ENCODE results near the gene TRIOBP.

TRIOBP gene

DNA sequence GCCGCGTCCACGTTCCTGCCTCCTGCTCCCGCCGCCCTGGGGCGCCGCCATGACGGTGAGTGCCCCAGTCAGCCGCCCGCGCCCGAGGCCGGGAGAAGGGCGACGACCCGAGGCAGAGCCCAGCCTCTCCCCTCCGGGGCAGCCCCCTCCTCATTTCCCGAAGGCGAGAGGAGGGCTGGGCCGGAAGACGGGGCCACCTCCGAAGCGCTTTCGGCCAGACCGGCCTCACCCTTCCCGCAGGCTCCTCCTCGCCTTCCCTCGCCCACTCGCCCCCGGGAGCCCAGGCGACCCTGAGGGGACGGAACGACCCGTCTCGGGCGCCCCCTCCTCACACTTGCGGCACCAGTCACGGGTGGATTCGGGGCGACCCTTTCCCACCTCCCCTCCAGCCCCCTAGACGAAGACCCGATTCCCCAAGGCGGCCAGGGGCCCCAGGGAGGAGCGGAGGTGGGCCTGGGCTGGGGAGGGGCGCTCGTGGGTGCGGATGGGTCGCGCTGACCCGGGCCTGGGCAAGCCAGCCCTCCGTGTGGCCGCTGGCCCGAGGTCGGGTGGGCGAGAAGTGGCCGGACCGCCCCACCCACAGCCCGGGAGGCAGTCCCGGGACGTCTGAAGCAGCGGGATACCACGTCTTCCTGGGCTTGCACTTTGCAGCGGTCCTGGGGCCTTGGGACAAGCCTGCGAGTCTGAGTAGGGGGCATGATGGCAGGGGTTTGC is 49.7 kb downstream of the TRIOBP start:
- in situ Hi-C loops (cut with HindIII; ENCODE audit: low sequenced_read_pairs), result no loop called here

DNA sequence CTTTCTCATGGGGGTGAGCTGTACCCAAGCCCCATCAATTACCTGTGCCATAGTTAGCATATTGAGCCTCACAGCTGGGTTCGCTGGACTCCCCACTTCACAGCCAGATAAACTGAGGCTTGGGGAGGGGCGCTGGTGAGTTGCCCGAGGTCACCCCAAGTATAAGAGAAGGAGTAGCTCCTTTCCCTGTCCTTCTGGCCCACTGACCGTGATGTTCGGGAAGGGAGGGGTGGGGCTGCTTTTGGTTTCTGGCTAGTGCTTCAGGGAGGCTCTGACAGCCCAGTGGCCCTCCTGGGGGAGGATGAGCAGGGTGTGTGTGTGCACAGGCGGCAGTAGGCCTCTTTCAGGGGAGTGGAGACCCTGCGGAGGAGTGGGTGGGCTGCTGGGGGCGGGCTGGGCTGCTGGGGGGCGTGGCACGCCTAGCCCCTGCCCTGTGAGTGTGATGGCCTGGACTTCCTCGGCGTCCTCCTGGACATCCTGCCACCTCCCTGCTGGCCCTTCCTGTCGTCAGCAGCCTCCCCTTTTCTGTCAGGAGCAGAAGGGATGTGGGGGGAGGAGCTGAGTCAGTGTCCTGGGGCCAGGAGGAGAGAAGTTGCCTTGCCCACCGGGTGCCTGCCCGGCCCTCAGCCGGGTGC is 50.3 kb downstream of the TRIOBP start:
- in situ Hi-C loops (cut with HindIII; ENCODE audit: low sequenced_read_pairs), result no loop called here

DNA sequence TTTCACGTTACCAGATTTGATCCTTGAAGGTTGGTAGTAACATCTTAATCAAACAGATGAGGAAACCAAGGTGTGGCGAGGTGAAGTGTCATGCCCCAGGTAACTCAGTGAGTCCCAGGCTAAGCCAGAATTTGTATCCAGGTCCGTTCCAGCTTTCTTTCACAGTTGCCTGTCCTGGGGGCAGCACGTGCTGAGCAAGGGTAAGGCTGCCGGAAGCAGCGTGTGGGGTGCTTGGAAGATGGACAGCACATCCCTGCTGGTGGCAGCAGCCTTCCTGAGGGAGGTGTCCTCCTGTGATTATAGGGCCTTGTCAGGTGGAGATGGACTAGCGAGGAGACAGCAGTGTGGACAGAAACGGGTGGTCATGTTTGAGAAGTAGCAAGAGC is 50.9 kb downstream of the TRIOBP start:
- in situ Hi-C loops (cut with HindIII; ENCODE audit: low sequenced_read_pairs), result no loop called here

DNA sequence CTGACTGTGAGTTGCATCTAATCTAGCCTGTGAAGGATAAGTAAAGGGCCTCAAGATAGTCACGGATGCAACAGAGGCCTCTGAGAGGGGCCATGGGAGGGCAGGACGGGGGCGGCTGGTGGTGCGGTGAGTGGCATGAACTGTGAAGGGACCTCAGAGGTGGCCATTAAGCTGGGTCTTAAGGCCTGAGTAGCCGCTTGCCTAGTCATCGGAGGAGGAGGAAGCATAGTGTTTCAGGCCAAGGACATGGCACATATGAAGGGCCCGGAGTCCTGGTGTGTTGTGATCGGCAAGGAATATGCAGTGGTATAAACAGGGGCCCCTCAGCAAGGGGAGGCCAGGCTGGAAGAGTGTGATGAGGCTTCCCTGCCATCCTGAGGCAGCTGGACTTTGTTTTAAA is 51.8 kb downstream of the TRIOBP start:
- in situ Hi-C loops (cut with HindIII; ENCODE audit: low sequenced_read_pairs), result no loop called here

DNA sequence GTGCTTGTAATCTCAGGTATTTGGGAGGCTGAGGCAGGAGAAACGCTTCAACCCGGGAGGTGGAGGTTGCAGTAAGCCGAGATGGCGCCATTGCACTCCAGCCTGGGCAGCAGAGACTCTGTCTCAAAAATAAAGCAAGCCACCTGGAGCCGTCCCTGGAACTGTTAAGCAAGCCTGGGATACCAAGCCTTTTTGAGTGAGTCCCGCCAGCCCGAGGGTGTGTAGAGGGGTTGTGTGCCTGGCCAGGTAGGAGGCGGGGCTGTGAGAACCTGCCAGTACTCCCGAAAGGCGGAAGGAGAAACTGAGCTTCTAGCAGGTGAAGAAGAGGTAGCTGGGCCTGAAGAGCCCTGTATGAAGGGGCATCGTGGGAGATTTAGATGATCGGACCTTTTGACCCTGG is 52.4 kb downstream of the TRIOBP start:
- in situ Hi-C loops (cut with HindIII; ENCODE audit: low sequenced_read_pairs), result no loop called here

DNA sequence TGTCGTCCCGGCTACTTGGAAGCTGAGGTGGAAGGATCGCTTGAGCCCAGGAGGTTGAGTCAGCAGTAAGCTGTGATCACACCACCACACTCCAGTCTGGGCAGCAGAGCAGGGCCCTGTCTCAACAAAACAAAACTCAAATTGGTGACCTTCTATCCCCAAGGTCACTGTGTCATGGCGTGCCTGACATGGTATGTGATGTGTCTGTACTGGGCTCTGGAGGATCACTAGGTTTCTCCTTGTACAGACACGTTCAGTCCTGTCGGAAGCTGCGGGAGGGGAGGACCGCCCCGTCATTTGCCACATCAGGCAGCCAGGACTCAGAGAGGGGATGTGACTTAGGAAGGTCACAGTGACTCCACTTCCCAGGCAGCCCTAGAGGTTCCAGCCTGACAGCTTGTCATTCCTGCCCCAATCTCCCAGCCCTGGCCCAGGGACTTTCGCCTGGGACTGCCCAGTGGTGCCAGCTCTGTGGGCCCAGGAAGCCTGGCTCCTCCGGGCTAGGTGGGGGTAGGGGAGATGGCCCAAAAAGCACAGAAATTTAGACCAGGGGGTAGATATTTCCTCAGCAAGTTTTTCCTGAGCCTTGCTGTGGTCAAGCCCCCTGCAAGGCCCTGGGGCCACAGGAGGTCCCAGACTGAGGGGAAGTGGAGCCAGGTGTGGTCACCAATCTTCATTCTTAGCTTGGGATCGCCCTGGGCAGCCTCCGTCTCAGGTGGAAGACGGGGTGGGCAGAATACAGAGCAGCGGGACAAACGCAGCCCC is 53.2 kb downstream of the TRIOBP start:
- in situ Hi-C loops (cut with HindIII; ENCODE audit: low sequenced_read_pairs), result no loop called here

DNA sequence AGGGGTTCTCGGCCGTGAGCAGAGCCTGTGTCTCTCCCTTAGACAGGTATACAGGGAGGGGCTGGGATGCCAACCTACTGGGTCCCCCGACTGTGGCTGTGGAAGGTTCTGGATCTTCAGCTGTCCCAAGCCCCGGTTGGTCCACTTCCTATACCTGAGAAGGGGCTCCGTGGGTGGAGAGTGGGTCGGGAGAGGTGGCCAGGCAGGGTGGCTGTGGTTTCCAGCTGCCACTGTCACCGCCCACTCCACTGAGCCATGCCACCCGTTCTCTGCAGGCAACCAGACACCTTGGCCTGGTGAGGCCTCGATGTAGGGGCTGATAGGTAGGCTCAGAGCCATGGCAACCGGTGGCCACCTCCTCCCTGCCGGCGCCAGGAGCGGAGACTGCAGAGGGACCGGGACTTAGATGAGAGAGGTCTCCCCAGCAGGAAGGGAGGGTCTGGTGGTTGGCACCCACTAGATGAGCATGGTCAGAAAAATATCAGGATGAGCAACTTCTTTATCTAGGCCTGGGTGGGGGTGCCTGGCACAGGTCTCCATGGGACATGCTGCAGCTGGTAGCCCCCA is 53.8 kb downstream of the TRIOBP start:
- in situ Hi-C loops (cut with HindIII; ENCODE audit: low sequenced_read_pairs), result no loop called here

DNA sequence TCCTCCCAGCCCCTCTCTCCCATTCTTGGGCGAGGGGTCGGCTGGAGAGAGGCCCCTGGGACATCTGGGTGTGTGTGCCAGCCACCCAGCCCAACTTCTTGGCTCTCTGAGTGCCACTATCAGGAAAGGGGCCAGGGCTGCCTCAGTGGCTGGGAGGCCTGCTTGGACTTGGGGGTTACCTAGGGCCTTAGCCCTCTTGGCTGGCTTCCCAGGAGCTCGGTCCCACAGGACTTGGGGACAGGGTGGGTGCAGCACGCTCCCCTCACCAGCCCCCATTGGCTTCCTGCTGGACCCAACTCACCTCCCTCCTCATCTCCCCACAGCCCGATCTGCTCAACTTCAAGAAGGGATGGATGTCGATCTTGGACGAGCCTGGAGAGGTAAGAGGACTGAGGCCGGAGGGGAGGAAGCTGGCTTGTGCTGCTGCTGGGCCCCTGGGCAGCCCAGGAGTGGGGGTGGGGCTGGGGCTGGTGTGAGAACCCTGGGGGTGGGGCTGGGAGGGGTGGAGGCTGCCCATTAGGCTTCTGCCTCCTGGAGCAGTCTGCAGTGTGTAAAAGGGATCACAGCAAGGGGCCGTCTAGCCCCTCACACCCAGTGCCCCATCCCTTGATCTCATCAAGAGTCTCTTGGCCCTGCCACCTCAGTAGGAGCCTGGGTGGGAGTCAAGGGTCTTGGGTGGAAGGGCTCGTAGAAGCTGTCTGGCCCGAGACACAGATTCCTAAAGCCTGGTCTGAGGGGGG is 54.8 kb downstream of the TRIOBP start:
- in situ Hi-C loops (cut with HindIII; ENCODE audit: low sequenced_read_pairs), result no loop called here

DNA sequence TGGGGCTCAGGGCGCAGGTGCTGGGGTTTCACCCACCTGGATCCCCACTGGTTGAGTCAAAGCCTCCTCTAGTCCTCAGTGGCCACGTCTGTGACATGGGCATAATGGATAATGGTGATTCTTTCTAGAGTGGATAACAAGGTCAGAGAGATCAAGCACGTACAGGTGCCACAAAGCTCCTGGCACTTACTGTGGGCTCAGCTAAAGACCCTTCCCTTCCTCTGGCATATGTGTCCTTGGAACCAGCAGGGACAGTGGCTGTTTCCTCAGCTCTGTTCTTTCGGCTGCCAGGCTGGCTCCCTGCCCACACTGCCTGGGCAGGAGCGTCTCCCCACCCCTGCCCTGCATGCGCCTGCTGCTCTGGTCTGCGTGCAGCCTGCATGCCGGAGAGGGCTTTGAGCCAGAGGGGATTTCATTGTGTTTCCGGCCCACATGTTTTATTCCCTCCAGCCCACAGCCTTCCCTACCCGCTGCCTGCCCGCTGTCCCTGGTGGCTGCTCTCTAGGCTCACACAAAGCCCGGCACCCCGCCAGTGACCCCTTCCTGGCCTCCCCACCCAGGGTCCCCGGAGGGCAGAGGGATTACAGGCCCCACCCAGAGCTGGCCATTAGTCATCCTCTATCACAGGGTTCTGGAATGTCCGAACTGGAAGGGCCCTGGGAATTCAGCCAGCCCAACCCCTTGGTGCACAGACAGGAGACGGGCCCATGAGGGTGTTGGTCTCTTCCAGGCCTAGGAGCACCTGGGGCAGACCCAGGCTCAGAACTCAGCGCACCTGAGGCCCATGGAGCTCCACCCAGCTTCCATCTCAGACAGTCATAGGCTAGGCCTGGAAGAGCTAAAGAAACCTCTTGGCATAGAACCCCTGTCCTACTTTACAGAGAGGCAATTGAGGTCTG is 55.6 kb downstream of the TRIOBP start:
- in situ Hi-C loops (cut with HindIII; ENCODE audit: low sequenced_read_pairs), result no loop called here

DNA sequence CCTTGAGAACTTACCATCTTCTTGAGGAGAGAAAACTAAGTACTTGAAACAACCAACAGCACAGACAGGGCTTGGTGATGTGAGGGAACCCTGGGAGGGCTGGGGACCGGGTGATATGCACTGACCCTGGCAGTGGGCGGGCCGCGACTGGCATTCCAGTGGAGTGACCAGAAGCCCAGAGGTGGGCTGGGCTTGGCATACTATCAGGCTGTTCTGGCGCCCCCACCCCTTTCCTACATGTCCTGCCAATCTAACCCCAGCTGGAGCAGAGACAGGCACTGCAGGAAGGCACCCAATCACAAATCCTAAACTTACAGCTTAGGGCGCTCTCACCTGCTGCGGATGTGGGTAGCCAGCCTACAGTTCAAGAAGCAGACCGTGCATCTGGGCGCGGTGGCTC is 56.9 kb downstream of the TRIOBP start:
- in situ Hi-C loops (cut with HindIII; ENCODE audit: low sequenced_read_pairs), result no loop called here

DNA sequence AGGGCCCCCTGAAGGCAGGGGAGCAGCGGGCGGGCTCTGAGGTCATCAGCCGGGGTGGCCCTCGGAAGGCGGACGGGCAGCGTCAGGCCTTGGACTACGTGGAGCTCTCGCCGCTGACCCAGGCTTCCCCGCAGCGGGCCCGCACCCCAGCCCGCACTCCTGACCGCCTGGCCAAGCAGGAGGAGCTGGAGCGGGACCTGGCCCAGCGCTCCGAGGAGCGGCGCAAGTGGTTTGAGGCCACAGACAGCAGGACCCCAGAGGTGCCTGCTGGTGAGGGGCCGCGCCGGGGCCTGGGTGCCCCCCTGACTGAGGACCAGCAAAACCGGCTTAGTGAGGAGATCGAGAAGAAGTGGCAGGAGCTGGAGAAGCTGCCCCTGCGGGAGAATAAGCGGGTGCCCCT is 60.8 kb downstream of the TRIOBP start:
- in situ Hi-C loops (cut with HindIII; ENCODE audit: low sequenced_read_pairs), result no loop called here

DNA sequence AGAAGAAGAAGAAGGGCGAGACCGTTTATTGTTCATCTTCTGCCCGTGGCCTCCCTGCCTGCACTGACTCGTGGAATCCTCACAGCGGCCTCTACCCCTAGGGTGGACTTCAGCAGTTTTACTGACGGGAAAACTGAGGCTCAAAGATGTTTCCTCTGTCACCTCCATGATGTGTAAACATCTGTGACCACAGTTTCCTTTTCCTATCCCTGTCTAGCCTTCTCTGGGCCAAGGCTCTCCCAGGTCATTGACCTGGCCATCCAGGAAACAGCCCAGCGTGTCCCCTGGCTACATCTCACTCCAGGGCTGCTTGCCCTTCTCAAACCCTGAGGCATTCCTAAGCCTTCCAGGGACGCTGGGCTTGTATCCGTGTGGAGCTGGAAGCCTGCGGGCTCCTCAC is 61.8 kb downstream of the TRIOBP start:
- in situ Hi-C loops (cut with HindIII; ENCODE audit: low sequenced_read_pairs), result no loop called here

DNA sequence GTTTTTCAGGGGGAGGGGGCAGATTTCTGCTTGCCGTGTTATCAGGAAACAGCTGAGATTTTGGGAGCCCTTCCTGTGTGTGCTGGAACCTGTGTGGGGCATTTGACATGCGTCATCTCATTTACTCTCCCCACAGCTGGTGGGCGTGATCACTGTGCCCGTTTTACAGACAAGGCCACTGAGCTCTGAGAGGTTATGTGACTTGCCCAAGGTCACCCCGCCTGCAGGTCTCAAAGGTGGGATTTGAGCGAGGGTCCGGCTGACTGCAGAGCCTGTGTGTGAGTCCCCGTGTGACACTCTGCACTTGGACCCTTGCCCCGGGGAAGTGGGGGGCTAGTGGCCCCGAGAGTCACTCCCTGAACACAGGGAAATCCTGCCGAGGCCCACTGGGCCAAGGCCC is 62.4 kb downstream of the TRIOBP start:
- in situ Hi-C loops (cut with HindIII; ENCODE audit: low sequenced_read_pairs), result no loop called here

DNA sequence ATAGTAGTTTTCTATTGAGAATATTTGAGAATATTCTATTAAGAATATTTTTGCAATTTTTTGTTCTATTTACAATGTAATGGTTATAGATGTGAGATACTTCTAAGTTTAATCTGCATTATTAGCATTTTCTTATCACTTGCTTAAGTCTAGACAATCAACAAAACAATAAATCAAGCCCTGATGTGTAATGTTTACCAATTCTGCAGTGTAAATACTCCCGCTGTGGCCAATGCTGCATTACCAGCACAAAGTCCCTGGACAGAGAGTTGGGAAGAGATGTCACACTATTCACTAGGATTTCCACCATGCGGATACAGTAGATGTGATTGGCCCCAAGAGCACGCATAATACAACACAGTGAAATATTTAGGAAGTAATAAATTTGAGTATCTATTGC is 63.3 kb downstream of the TRIOBP start:
- in situ Hi-C loops (cut with HindIII; ENCODE audit: low sequenced_read_pairs), result no loop called here

DNA sequence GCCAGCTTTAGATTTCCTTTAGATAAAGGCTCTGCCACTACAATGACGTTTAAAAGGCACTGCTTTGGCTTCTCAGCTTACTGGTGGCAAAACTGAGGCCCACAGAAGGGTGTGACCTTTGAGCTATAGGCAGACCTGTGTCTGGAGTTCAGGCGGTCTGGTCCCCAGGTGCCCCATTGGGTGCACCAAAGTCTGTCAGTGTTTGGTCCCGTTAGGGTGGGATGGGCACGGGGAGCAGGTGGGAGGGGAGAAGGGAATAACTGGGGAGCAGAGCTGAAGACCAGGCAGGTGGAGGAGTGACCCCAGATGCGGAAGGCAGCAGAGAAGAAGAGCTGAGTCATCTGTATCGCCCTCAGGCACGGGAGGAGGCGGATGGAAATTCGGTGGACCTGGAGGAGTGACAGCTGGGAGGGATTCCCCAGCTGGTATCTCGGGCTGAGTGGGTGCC is 65.6 kb downstream of the TRIOBP start:
- in situ Hi-C loops (cut with HindIII; ENCODE audit: low sequenced_read_pairs), result no loop called here

DNA sequence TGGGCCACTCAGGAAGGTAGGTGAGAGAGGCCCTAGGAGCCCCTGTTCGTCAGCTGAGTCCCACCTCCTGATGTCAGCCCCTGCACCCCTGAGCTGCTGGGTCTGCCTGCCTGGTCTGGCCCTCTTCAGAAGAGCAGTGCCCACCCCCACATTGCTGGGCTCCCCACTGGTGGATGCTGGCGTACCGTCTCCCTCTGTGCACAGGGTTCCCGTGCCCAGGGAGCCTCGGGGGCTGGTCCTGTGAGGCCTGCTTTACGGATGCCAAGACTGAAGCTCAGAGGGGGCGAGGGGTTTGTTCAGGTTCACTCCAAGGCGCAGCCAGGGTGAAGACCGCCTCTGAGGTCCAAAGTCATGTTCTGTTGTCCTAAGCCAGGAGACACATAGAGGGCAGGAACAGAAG is 66.2 kb downstream of the TRIOBP start:
- in situ Hi-C loops (cut with HindIII; ENCODE audit: low sequenced_read_pairs), result no loop called here

DNA sequence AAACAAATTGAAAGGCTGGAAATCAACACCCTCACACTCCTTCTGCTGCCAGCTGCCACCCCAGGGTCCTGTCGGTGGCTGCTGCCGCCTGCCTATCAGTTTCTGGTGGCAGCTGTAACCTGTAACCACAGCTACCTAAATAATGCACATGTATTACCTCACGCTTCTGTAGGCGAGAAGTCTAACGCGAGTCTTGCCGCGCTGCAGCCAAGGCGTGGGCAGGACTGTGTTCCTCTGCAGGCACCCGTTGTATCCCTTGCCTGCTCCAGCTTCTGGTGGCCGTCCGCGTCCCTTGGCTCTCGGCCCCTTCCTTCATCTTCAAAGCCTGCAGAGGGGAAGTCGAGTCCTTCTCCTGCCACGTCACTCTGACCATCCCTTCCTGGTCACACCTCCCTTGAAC is 66.8 kb downstream of the TRIOBP start:
- in situ Hi-C loops (cut with HindIII; ENCODE audit: low sequenced_read_pairs), result no loop called here

DNA sequence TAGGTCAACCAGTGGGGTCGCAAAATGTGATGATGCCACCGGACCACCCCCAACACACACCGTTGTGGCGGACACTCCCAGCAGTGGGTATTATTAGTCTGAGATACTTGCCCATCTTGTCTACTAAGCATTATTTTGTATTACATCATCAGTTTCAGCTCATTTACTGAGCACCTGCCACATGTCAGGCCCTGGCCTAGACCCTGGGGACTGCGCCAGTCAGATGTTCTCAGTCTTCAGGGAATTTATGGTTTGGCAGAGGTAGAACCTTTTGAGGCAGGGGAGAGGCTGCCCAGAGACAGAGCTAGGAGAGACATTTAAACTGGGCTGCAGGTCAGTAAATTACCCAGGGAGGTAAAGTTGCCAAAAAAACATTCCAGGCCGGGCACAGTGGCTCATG is 67.8 kb downstream of the TRIOBP start:
- in situ Hi-C loops (cut with HindIII; ENCODE audit: low sequenced_read_pairs), result no loop called here

DNA sequence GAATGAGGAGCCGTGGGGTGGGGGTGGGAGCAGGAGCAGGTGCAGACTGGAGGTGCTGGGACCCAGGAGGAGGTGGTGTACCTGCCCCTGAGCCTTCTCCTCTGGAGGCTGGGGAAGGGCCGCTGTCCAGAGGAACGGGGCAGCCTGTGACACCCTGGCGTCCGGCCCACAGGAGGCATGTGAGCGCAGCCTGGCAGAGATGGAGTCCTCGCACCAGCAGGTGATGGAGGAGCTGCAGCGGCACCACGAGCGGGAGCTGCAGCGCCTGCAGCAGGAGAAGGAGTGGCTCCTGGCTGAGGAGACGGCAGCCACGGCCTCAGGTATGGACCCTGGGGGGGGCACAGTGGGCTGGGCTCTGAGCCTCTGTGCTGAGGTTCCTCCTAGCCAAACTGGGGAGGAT is 68.7 kb downstream of the TRIOBP start:
- in situ Hi-C loops (cut with HindIII; ENCODE audit: low sequenced_read_pairs), result no loop called here

DNA sequence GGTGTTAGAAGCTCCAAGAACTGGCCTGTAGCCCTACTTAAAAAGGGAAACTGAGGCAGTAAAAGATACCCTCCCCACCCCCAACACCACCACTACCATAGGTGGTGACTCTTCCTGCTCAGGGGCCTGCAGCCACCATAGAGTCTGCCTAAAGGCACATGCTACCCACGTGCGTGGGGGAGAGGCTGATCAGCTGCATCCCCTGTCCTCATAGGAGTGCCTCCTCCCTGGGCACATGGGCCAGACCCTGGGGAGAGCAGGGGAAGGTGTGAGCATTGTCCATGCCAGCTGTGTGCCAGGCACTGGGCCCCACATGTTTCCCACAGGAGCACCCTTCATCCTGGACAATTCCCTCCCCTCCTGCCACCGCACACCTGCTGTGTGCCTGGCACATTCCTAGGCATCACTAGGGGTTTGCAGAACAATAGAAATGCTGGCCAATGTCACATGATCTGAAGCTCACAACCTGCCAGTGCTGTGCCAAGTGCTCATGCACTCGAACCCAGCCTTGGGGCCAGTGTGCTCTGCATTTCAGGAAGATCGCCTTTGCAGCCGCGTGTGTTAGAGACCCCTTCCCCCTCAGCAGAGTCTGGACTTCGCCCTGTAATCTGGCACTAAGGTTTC is 69.2 kb downstream of the TRIOBP start:
- in situ Hi-C loops (cut with HindIII; ENCODE audit: low sequenced_read_pairs), result no loop called here
